OCI-LY1 (cell line): ENCODE data around the gene ZNF346.

Experiments used
- H2AFZ ChIP-seq: fragments of 200-600 bp; sonication (generic), shearing (Covaris generic); 2 replicates; pipeline ENCODE4 v1.6.0; 2014; ENCODE audit warnings: antibody characterized with exemption, mild to moderate bottlenecking, low read length
- H3F3A ChIP-seq: fragments of 200-600 bp; sonication (generic), shearing (Covaris generic); 2 replicates; pipeline ENCODE4 v1.6.0; 2014; ENCODE audit warnings: mild to moderate bottlenecking, antibody characterized with exemption, low read length, moderate library complexity; ENCODE audit not compliant: insufficient read depth
- H3K27ac ChIP-seq: fragments of 200-600 bp; sonication (generic); 2 replicates; pipeline ENCODE4 v1.5.1; 2014; ENCODE audit warnings: low read length, mixed run types, mild to moderate bottlenecking, low read depth; ENCODE audit not compliant: poor library complexity, severe bottlenecking
- H3K27me3 ChIP-seq: fragments of 200-600 bp; sonication (generic); 2 replicates; pipeline ENCODE4 v1.6.0; 2014; ENCODE audit warnings: antibody characterized with exemption, mild to moderate bottlenecking, low read length, moderate library complexity; ENCODE audit not compliant: insufficient read depth
- H3K36me3 ChIP-seq: fragments of 200-600 bp; sonication (generic); 2 replicates; pipeline ENCODE4 v1.6.1; 2014; ENCODE audit warnings: mild to moderate bottlenecking, antibody characterized with exemption, low read length, moderate library complexity, mixed read lengths; ENCODE audit not compliant: insufficient read depth
- H3K4me1 ChIP-seq: fragments of 200-600 bp; sonication (generic); 2 replicates; pipeline ENCODE4 v1.5.1; 2014; ENCODE audit warnings: mild to moderate bottlenecking, low read length, moderate library complexity; ENCODE audit not compliant: insufficient read depth, severe bottlenecking
- H3K4me2 ChIP-seq: fragments of 200-600 bp; sonication (generic), shearing (Covaris generic); 2 replicates; pipeline ENCODE4 v1.6.1; 2014; ENCODE audit warnings: low read length
- H3K4me3 ChIP-seq: fragments of 200-600 bp; sonication (generic); 2 replicates; pipeline ENCODE4 v1.5.1; 2014; ENCODE audit warnings: low read length, low read depth, mild to moderate bottlenecking, mixed read lengths; ENCODE audit not compliant: poor library complexity, severe bottlenecking
- H3K79me2 ChIP-seq: fragments of 200-600 bp; shearing (Covaris generic); 2 replicates; pipeline ENCODE4 v1.6.1; 2016; ENCODE audit warnings: mixed run types, low read length, mixed read lengths; ENCODE audit not compliant: insufficient read depth
- H3K9ac ChIP-seq: fragments of 200-600 bp; sonication (generic), shearing (Covaris generic); 2 replicates; pipeline ENCODE4 v1.6.1; 2014; ENCODE audit warnings: mild to moderate bottlenecking, low read length, mixed read lengths
- H3K9me2 ChIP-seq: fragments of 200-600 bp; sonication (generic), shearing (Covaris generic); 2 replicates; pipeline ENCODE4 v1.6.1; 2014; ENCODE audit warnings: low read depth, mild to moderate bottlenecking, low read length, mixed read lengths
- H3K9me3 ChIP-seq: fragments of 200-600 bp; shearing (Covaris generic); 2 replicates; pipeline ENCODE4 v1.6.1; 2014; ENCODE audit warnings: low read length, mixed read lengths
- H4K20me1 ChIP-seq: fragments of 200-600 bp; sonication (generic), shearing (Covaris generic); 2 replicates; pipeline ENCODE4 v1.6.0; 2016; ENCODE audit warnings: mild to moderate bottlenecking, low read length; ENCODE audit not compliant: insufficient read depth
- EZH2 ChIP-seq: fragments of 200-600 bp; sonication (generic), shearing (Covaris generic); IDR thresholded peaks from 2 replicates; pipeline ENCODE4 v1.8.0; 2017; ENCODE audit warnings: borderline replicate concordance, mixed run types, mild to moderate bottlenecking, antibody characterized with exemption, low read length, moderate library complexity, mixed read lengths
- TF ChIP-seq, protein P1 (sequence below): fragments of 200-600 bp; sonication (generic), shearing (Covaris generic); IDR thresholded peaks from 2 replicates; pipeline ENCODE4 v1.5.1; 2017; ENCODE audit warnings: mild to moderate bottlenecking, antibody characterized with exemption, low read length, moderate library complexity, mixed read lengths

Gene ZNF346

DNA sequence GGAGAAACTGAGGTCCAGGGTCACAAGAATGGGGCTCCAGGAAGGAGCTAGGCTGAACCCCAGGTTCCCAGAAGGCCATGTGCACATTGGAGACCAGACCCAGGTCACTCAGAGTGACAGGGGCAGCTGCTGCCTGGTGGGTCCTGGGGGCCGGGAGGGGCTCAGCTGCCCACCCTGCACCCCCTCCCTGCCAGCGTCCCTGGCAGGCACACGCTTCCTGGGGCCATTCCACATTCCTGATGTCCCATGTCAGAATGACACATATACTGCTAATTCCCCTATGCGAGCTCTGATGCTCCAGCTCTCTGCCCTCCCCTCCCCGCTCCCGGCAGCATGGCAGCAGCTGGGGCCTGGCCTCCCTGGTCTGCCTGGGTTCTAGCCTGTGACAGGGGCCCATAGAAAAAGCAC lies 78.2 kb downstream of the ZNF346 start:
- Histone ChIP-seq H3F3A (no peaks in the 10 kb centered on the region), H3K27me3 (peaks cover 5% of the 10 kb centered on the region; the same call in 1 of the 2 replicates), H3K36me3 (no peaks in the 10 kb centered on the region), H2AFZ (no peak overlapping the region), H3K9me2 (no peaks in the 10 kb centered on the region), H3K4me2 (no peak overlapping the region), H3K27ac (no peak overlapping the region), H4K20me1 (no peaks in the 10 kb centered on the region), H3K9ac (no peak overlapping the region), H3K4me3 (no peak overlapping the region), H3K9me3 (no peaks in the 10 kb centered on the region), H3K4me1 (no peaks in the 10 kb centered on the region), H3K79me2 (no peaks in the 10 kb centered on the region)
- TF ChIP-seq, protein P1, sequence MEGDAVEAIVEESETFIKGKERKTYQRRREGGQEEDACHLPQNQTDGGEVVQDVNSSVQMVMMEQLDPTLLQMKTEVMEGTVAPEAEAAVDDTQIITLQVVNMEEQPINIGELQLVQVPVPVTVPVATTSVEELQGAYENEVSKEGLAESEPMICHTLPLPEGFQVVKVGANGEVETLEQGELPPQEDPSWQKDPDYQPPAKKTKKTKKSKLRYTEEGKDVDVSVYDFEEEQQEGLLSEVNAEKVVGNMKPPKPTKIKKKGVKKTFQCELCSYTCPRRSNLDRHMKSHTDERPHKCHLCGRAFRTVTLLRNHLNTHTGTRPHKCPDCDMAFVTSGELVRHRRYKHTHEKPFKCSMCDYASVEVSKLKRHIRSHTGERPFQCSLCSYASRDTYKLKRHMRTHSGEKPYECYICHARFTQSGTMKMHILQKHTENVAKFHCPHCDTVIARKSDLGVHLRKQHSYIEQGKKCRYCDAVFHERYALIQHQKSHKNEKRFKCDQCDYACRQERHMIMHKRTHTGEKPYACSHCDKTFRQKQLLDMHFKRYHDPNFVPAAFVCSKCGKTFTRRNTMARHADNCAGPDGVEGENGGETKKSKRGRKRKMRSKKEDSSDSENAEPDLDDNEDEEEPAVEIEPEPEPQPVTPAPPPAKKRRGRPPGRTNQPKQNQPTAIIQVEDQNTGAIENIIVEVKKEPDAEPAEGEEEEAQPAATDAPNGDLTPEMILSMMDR = no peak
- TF ChIP-seq EZH2 = no peak

DNA sequence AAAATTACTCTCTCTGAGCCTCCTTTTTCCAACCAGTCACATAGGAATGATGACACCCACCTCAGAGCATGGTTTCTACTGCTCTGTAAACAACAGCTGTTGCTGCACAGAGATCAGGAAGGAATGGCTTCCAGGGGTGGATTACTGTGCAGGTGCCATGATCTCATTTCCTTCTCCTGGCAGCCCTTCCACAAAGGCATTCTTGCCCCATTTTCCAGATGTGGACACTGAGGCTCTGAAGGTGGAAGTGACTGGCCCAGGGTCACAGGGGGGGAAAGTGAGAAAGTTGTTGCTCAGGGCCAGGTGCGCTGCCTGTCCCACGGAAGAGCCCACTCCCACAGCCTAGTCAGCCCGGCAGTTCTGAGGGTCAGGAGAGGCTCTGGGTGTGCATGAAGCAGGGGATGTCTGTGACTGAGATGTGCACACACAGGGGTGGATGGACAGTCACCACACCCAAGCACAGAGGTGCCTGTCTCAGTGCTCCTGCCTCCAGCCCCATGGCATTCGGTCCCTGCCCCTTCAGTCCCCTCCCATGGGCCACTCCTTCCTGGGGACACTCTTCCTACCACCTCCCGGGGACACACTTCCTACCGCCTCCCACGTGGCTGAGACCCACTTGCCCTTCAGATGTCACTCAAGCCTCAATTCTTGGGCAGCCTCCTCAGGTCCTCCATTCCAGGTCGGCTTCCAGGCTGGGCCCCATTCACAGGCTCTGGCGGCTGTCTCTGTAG lies 81.2 kb downstream of the ZNF346 start:
- peaks cover 5% of the 10 kb centered on the region; the same call in 1 of the 2 replicates for H3K27me3 ChIP-seq
- no peaks in the 10 kb centered on the region for H3F3A ChIP-seq
- no peak overlapping the region for H3K4me3 ChIP-seq
- no peak overlapping the region for H3K9ac ChIP-seq
- H3K9me3 ChIP-seq = no peaks in the 10 kb centered on the region
- no peaks in the 10 kb centered on the region for H3K36me3 ChIP-seq
- no peak overlapping the region for H3K27ac ChIP-seq
- no peaks in the 10 kb centered on the region for H4K20me1 ChIP-seq
- TF ChIP-seq, protein P1 = no peak
- no peak for TF ChIP-seq EZH2
- H3K9me2 ChIP-seq = no peaks in the 10 kb centered on the region
- no peaks in the 10 kb centered on the region for H3K79me2 ChIP-seq
- H3K4me2 ChIP-seq = no peak overlapping the region
- H2AFZ ChIP-seq = no peak overlapping the region
- no peaks in the 10 kb centered on the region for H3K4me1 ChIP-seq

DNA sequence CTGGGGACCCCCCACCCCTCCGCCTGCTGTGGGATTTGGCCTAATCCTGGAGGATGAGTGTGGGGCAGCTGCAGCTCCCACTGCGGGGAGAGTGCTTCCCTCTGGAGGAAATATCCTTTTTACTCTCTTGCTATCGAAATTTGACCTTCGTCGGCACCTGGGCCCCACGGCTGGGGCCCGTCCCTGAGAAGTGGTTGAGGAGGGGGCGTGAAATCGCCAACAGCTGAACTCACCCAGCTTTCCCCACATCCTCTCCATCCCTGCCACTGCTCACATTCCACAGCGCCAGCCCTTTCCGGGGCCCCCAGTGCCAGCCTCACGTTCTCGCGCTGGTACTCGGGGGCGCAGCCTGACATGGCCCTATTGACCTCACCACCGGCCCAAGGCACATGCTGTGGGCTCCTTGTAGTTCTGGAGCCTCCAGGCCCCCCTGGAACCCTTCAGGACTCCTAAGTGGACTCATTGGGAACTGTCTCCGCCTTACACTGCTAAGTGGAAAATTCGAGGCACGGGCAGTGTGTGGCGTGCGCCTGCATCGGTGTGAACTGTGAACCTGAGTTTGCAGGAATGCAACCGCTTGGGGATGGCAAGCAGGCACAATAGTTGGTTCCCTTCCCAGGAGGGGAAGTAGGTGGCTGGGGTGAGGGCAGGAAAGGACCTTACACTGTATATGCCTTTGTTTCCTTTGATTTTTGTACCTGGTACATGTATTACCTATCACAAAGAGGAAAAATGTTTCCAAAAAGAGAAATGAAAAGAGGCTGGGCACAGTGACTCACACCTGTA lies 83.4 kb downstream of the ZNF346 start:
- Histone ChIP-seq H3K27me3 (peaks cover 5% of the 10 kb centered on the region; the same call in 1 of the 2 replicates), H3K9ac (no peak overlapping the region), H4K20me1 (no peaks in the 10 kb centered on the region), H3K36me3 (no peaks in the 10 kb centered on the region), H3K79me2 (no peaks in the 10 kb centered on the region), H3K4me3 (no peak overlapping the region), H2AFZ (no peak overlapping the region), H3K27ac (no peak overlapping the region), H3K4me1 (no peaks in the 10 kb centered on the region), H3F3A (no peaks in the 10 kb centered on the region), H3K4me2 (no peak overlapping the region), H3K9me2 (no peaks in the 10 kb centered on the region), H3K9me3 (no peaks in the 10 kb centered on the region)
- TF ChIP-seq EZH2 = no peak
- TF ChIP-seq, protein P1 = no peak
